BLaER1 (cell line): Measurements from ENCODE around the gene TBX4.

Experiments
- H3K27ac ChIP-seq: shearing (Covaris generic); formaldehyde crosslinking; 2 replicates; pipeline ENCODE4 v1.8.1; 2022
- H3K27me3 ChIP-seq: shearing (Covaris generic); formaldehyde crosslinking; 2 replicates; pipeline ENCODE4 v1.8.1; 2022
- H3K36me3 ChIP-seq: shearing (Covaris generic); formaldehyde crosslinking; 2 replicates; pipeline ENCODE4 v1.8.1; 2022
- H3K4me1 ChIP-seq: shearing (Covaris generic); formaldehyde crosslinking; 2 replicates; pipeline ENCODE4 v1.8.1; 2022
- H3K4me2 ChIP-seq: shearing (Covaris generic); formaldehyde crosslinking; 2 replicates; pipeline ENCODE4 v1.8.1; 2022
- H3K4me3 ChIP-seq: shearing (Covaris generic); formaldehyde crosslinking; 2 replicates; pipeline ENCODE4 v1.8.1; 2022
- H3K9ac ChIP-seq: shearing (Covaris generic); formaldehyde crosslinking; 2 replicates; pipeline ENCODE4 v1.8.1; 2022
- H3K9me3 ChIP-seq: shearing (Covaris generic); formaldehyde crosslinking; 2 replicates; pipeline ENCODE4 v1.8.1; 2022
- H4K20me1 ChIP-seq: shearing (Covaris generic); formaldehyde crosslinking; 2 replicates; pipeline ENCODE4 v1.8.1; 2022
- Cebpa-rat ChIP-seq: shearing (Covaris generic); IDR thresholded peaks from 2 replicates; pipeline ENCODE4 v1.8.1; 2022

The TBX4 gene

DNA sequence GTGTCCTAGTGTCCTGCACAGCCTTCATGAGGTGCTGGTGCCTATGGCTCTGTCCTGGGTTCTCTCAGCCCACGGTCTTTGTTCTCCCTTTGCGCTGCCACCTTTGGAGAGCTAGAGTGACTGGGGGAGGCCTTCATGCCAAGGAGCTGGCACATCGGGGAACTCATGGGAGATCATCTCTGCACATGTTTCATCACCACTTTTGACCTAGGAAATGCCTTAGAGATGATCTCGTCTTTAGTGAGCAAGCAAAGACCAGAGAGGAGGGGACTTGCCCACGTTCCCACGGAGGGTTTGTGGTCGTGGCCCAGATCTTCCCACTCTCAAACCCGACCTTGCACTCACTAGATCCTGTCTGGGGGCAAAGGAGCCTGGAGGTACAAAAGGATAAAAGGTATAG, 23.5 kb downstream of the TBX4 start:
- no peak overlapping the region for H3K27ac ChIP-seq
- H3K27me3 ChIP-seq, result no peaks in the 10 kb centered on the region
- no peaks in the 10 kb centered on the region for H3K4me1 ChIP-seq
- H3K4me2 ChIP-seq, result no peak overlapping the region
- no peak for TF ChIP-seq Cebpa-rat
- no peaks in the 10 kb centered on the region for H4K20me1 ChIP-seq
- no peak overlapping the region for H3K4me3 ChIP-seq
- H3K9ac ChIP-seq, result no peak overlapping the region
- no peaks in the 10 kb centered on the region for H3K9me3 ChIP-seq
- H3K36me3 ChIP-seq, result no peaks in the 10 kb centered on the region

DNA sequence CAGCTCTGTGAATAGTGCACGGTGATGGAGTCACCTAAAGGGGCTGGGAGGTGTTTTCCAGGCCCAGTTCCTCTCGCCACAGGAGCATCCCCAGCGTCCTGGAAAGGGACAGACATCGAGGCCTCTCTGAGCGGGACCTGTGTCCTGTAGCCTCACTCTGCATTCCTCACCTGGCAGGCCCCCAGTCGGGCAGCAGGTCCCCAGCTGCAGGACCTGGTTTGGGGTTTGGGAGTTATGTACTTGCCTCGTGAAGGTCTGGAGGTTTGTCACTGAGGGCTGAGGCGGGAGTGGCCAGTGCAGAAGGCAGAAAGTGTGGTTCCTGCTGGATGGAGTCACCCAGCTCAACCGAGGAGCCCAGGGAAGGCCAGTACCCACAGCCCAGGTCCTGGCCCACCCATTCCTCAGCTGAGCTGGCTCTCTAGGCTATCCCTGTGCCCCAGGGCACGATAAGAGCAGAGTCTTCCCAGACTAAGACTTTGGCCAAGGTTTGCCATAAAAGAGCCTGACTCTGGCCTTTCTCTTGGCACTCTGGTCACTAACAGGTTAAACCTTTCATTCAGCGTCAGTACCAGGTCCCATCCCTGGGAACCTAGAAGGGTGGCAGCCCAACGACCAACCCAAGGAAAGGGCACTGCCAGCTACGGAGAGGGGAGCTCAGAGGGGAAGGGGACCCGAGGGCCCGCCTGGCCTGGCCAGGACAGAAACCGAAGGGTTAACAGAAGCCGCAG, 24.4 kb downstream of the TBX4 start:
- Histone ChIP-seq H3K4me3 (no peak overlapping the region), H3K27me3 (no peaks in the 10 kb centered on the region), H3K36me3 (no peaks in the 10 kb centered on the region), H3K9ac (no peak overlapping the region), H3K4me2 (no peak overlapping the region), H3K9me3 (no peaks in the 10 kb centered on the region), H3K4me1 (no peaks in the 10 kb centered on the region), H3K27ac (no peak overlapping the region), H4K20me1 (no peaks in the 10 kb centered on the region)
- no peak for TF ChIP-seq Cebpa-rat

- TF ChIP-seq Cebpa-rat, result no peak
- no peaks in the 10 kb centered on the region for H3K4me1 ChIP-seq
- no peaks in the 10 kb centered on the region for H3K36me3 ChIP-seq
- no peak overlapping the region for H3K27ac ChIP-seq
- H3K9me3 ChIP-seq, result no peaks in the 10 kb centered on the region
- no peak overlapping the region for H3K4me2 ChIP-seq
- H4K20me1 ChIP-seq, result no peaks in the 10 kb centered on the region
- no peaks in the 10 kb centered on the region for H3K27me3 ChIP-seq
- H3K4me3 ChIP-seq, result no peak overlapping the region
- H3K9ac ChIP-seq, result no peak overlapping the region
Observed at GRCh38 chr17:61477204-61477834, 25.1 kb downstream of the TBX4 start.

DNA sequence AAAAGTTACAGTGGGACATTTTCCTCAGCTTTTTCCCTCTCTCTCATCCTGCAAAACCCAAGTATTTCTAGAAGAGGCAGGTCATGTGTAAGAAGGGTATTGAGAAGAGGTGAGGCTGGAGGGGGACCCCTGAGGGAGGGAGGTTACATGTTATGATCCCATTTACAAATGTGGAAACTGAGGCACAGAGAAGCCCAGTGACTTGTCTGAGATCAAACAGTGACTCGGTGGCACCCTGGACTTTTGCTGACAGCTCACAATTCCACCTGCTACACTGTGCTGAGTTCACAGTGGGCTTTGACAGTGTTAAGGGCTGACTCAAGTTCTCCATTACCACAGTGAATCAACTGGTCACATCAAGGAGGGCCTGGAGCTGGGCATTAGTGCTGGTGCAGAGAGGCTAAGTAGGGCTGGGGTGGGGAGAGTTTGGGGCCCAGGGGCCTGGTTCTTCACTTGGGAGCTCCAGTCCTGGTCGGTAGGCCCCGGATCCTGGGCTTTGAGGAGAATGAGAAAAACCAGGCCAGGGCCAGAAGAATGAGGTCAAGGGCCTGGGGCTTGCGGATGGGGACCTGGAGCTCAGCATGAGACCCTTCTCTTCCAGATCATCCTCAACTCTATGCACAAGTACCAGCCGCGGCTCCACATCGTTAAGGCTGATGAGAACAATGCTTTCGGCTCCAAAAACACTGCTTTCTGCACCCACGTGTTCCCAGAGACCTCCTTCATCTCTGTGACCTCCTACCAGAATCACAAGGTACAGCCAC, 26.0 kb downstream of the TBX4 start:
- Histone ChIP-seq H3K4me2 (no peak overlapping the region), H3K27me3 (no peaks in the 10 kb centered on the region), H4K20me1 (no peaks in the 10 kb centered on the region), H3K9ac (no peak overlapping the region), H3K4me1 (no peaks in the 10 kb centered on the region), H3K9me3 (no peaks in the 10 kb centered on the region), H3K36me3 (no peaks in the 10 kb centered on the region), H3K4me3 (no peak overlapping the region), H3K27ac (no peak overlapping the region)
- TF ChIP-seq Cebpa-rat, result no peak

DNA sequence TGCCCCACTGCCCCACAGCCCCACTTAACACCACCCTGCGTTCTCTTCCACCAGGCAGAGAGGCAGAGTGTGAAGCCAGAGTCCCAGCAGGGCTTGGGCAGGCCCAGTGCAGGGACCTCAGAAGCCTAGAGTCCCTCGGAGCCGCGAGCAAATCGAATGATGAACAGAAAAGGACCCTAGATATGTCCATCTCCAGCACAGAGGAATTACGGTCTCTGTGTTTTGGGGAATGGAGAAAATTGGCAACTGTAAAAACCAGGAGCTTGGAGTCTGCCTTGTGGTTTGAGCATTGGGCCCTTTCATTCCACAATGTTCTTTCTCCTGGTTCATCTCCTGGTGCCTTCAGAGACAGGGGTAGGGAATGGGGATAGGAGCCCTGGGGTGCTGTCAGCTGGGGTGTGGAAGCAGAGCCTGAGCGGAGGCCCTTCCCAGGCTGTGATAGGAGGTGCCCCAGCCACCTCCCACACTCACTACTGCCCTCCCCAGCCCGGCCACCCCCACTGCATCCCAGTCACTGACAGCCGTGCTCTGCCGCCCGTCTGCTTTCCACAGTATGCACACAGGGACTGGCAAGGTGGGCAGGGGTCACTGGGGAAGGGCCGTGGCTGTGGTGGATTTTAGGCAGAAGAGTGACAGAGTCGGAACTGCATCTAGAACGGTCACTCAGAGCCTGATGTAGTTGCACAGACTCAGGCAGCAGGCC, 26.7 kb downstream of the TBX4 start:
- no peaks in the 10 kb centered on the region for H3K4me1 ChIP-seq
- H3K36me3 ChIP-seq, result no peaks in the 10 kb centered on the region
- no peaks in the 10 kb centered on the region for H4K20me1 ChIP-seq
- no peaks in the 10 kb centered on the region for H3K27me3 ChIP-seq
- TF ChIP-seq Cebpa-rat, result no peak
- H3K4me3 ChIP-seq, result no peak overlapping the region
- H3K9ac ChIP-seq, result no peak overlapping the region
- H3K27ac ChIP-seq, result no peak overlapping the region
- H3K4me2 ChIP-seq, result no peak overlapping the region
- no peaks in the 10 kb centered on the region for H3K9me3 ChIP-seq

DNA sequence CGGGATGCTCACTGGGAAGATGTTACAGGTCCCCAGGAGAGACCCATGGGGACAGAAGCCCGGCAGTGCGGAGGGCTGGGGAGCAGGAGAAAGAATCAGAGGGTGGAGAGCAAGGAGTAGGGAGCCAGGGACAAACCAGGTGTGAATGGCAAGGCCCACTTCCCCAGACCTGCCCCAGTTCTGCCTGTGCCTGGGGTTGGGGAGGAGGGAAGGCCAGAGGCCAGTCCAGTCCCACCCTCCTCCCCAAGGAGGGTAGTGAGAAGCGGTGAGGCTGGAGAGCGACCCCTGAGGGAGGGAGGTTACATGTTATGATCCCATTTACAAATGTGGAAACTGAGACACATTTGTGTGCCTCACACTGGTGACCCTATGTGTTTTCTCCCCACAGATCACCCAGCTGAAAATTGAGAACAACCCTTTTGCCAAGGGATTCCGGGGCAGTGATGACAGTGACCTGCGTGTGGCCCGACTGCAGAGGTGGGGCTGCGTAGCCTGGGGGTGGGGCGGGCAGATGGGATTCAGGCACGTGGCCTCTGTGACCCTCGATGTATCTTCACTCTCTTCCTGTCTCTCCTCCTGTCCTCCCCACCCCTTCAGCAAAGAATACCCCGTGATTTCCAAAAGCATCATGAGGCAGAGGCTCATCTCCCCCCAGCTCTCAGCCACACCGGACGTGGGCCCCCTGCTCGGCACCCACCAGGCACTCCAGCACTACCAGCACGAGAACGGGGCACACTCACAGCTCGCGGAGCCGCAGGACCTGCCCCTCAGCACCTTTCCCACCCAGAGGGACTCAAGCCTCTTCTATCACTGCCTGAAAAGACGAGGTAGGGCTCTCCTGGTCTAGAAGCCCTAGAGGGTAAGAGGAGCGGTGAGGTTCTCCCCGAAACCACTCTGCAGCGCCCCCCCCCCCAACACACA, 27.5 kb downstream of the TBX4 start:
- H3K27me3 ChIP-seq, result no peaks in the 10 kb centered on the region
- H3K4me1 ChIP-seq, result no peaks in the 10 kb centered on the region
- no peak overlapping the region for H3K27ac ChIP-seq
- no peak overlapping the region for H3K9ac ChIP-seq
- H3K36me3 ChIP-seq, result no peaks in the 10 kb centered on the region
- TF ChIP-seq Cebpa-rat, result no peak
- no peak overlapping the region for H3K4me2 ChIP-seq
- no peaks in the 10 kb centered on the region for H3K9me3 ChIP-seq
- no peak overlapping the region for H3K4me3 ChIP-seq
- H4K20me1 ChIP-seq, result no peaks in the 10 kb centered on the region

GRCh38 chr17:61480414-61480807, 28.2 kb downstream of the TBX4 start:
- no peaks in the 10 kb centered on the region for H3K9me3 ChIP-seq
- H3K27me3 ChIP-seq, result no peaks in the 10 kb centered on the region
- H3K9ac ChIP-seq, result no peak overlapping the region
- H3K4me2 ChIP-seq, result no peak overlapping the region
- no peaks in the 10 kb centered on the region for H3K36me3 ChIP-seq
- no peak overlapping the region for H3K4me3 ChIP-seq
- H3K4me1 ChIP-seq, result 0 out of 2 replicates have a peak, but pooled peaks cover under 1% of the 10 kb centered on the region
- no peak overlapping the region for H3K27ac ChIP-seq
- no peaks in the 10 kb centered on the region for H4K20me1 ChIP-seq
- no peak for TF ChIP-seq Cebpa-rat

DNA sequence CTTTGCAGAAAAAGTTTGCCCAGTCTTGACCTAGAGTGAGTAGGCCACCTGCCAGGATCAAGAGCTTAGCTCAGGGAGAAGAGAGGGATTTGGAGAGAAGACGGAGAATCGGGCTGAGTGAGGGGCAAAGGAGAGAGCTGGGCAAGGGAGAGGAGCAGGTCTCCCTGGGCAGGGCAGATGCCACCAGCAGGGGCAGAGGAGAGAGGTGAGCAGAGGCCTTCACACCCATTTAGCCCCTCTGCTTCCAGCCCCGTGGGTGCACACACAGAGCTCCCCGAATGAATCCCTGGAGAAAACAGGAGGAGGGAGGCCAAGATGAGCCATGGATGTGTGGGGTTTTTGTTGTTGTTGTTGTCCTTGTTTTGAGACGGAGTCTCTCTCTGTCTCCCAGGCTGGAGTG, 29.2 kb downstream of the TBX4 start:
- Histone ChIP-seq H3K4me1 (peaks cover 10% of the 10 kb centered on the region), H4K20me1 (no peaks in the 10 kb centered on the region), H3K4me3 (no peak overlapping the region), H3K9me3 (no peaks in the 10 kb centered on the region), H3K27ac (no peak overlapping the region), H3K27me3 (no peaks in the 10 kb centered on the region), H3K9ac (no peak overlapping the region), H3K4me2 (no peak overlapping the region), H3K36me3 (no peaks in the 10 kb centered on the region)
- no peak for TF ChIP-seq Cebpa-rat

- TF ChIP-seq Cebpa-rat, result no peak
- no peak overlapping the region for H3K9ac ChIP-seq
- no peaks in the 10 kb centered on the region for H3K9me3 ChIP-seq
- no peak overlapping the region for H3K4me2 ChIP-seq
- H3K4me3 ChIP-seq, result no peak overlapping the region
- no peaks in the 10 kb centered on the region for H4K20me1 ChIP-seq
- no peak overlapping the region for H3K27ac ChIP-seq
- H3K27me3 ChIP-seq, result no peaks in the 10 kb centered on the region
- no peaks in the 10 kb centered on the region for H3K36me3 ChIP-seq
- peaks cover 14% of the 10 kb centered on the region for H3K4me1 ChIP-seq
Observed at GRCh38 chr17:61482467-61482866, 30.2 kb downstream of the TBX4 start.
